Ascending aorta (tissue), 2 donors: ENCODE data around the gene MBNL2. TPM values are rescaled to one million over a fixed set of nuclear protein-coding genes. Genes with fewer than 3 reads are reported as not detected.

Source experiments
- DNase-seq, 2 donors: peaks; one replicate each; pipeline ENCODE4 v3.0.0-alpha.2; 2019; ENCODE audit warnings: low spot score in 2 of 2
- H3K27ac ChIP-seq, 2 donors: fragments of 200-600 bp; sonication (generic); one replicate each; pipeline ENCODE4 v1.5.1; 2016 to 2017; ENCODE audit warnings: mild to moderate bottlenecking in 1 of 2
- H3K27me3 ChIP-seq: fragments of 200-600 bp; sonication (generic); one replicate; pipeline ENCODE4 v1.5.1; 2017
- H3K36me3 ChIP-seq, 2 donors: fragments of 200-600 bp; sonication (generic); one replicate each; pipeline ENCODE4 v1.5.1; 2016
- H3K4me1 ChIP-seq, 2 donors: fragments of 200-600 bp; sonication (generic); one replicate each; pipeline ENCODE4 v1.5.1; 2016 to 2017; ENCODE audit warnings: mild to moderate bottlenecking in 1 of 2
- H3K4me3 ChIP-seq, 2 donors: fragments of 200-600 bp; sonication (generic); one replicate each; pipeline ENCODE4 v1.5.1; 2016 to 2017; ENCODE audit warnings: mild to moderate bottlenecking in 1 of 2
- H3K9me3 ChIP-seq, 2 donors: fragments of 200-600 bp; sonication (generic); one replicate each; pipeline ENCODE4 v1.5.1; 2016
- intact Hi-C: fragments of 100-400 bp; cut with DNase I; formaldehyde crosslinking; loops from one replicate; pipeline ENCODE4 v1.15.1; 2023
- total RNA-seq: library from RNA; depleted of rRNA; stranded (reverse); fragments of >200 nt; gene quantifications from one replicate; pipeline ENCODE4 v1.1.0, GENCODE V29; 2016
- TF ChIP-seq, protein P1 (sequence below), 3 experiments: fragments of 200-600 bp in 2 of 3; fragments of 450-650 bp in 1 of 3; sonication (generic) in 2 of 3; IDR thresholded peaks; one replicate each; pipeline ENCODE4 v1.5.1; 2016 to 2019; ENCODE audit warnings: antibody characterized with exemption in 3 of 3, mild to moderate bottlenecking in 1 of 3, moderate library complexity in 1 of 3

Gene MBNL2
- total RNA-seq, 1 donor from 2014 or later: 38.7 TPM

DNA sequence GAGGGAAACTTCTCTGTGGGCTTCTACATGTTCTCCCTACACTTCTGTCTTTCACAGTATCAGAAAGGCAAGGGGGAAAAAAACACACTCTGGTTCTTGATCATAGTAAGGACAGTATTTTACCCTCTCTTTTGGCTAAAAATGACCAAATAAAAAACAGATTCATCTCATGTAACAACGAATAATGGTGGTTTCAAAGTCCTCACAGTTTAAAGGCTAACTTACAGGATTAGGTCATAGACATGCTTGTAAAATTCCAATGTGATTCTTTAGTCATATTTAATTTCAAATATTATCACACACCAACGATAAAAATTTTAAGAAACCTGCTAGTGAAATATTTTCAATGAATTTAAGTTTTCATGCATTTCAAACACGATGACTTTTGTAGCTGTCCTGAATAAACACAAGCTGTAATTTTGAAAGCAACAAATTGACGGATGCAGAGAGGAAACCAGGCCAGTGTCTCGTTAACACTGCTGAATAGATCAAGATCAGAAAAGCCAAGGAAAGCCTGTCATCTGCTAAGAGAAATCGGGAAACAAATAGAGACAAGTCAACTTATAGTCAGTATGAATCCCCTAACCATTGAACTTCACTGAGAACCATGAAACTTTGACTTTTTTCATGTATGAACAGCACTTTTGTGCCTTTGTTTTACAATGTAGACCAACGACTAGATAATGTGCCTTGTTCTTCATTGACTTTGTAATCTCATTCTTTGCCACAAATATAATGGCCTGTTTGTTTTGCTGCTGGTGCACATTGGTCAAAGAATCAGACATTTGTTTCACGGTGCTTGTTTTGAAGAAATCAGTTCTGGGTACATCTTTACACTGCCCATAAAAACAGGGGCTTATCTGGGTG lies 22.0 kb downstream of the MBNL2 start:
- Histone ChIP-seq H3K9me3 (no peaks in the 10 kb centered on the region), H3K4me3 (no peak overlapping the region), H3K27ac (peak overlapping the region; percentile 71 to 73), H3K36me3 (no peaks in the 10 kb centered on the region), H3K4me1 (peaks cover 5 to 55% of the 10 kb centered on the region in 2 donors), H3K27me3 (no peaks in the 10 kb centered on the region)
- intact Hi-C loops: no loop called here
- TF ChIP-seq, protein P1, sequence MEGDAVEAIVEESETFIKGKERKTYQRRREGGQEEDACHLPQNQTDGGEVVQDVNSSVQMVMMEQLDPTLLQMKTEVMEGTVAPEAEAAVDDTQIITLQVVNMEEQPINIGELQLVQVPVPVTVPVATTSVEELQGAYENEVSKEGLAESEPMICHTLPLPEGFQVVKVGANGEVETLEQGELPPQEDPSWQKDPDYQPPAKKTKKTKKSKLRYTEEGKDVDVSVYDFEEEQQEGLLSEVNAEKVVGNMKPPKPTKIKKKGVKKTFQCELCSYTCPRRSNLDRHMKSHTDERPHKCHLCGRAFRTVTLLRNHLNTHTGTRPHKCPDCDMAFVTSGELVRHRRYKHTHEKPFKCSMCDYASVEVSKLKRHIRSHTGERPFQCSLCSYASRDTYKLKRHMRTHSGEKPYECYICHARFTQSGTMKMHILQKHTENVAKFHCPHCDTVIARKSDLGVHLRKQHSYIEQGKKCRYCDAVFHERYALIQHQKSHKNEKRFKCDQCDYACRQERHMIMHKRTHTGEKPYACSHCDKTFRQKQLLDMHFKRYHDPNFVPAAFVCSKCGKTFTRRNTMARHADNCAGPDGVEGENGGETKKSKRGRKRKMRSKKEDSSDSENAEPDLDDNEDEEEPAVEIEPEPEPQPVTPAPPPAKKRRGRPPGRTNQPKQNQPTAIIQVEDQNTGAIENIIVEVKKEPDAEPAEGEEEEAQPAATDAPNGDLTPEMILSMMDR (IDR thresholded peaks at IDR 0.05): no peak
- DNase-seq: no peak

DNA sequence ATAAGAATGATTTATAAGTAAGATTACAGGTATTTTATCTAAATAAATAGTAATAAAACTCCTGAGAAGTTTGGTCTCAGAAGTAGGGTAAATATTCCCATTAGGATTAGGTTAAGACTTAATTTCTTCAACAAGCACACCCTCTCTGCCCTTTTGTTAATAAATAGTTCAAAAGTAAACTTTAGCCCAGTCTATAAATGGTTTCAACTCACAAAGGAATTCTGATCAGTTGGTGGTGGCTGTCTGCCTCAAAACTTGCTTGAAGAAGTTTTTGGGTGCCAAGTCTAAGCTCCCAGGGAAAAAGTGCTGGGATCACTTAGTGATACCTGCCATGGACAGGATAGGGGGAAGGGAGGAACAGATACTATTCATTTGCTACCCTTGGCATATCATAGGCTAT lies 22.9 kb downstream of the MBNL2 start:
- Histone ChIP-seq H3K4me1 (peaks cover 5 to 51% of the 10 kb centered on the region in 2 donors), H3K36me3 (no peaks in the 10 kb centered on the region), H3K27me3 (no peaks in the 10 kb centered on the region), H3K9me3 (no peaks in the 10 kb centered on the region), H3K4me3 (peak overlapping the region in 1 of 2 donors; percentile 11), H3K27ac (peak overlapping the region; percentile 71 to 73)
- TF ChIP-seq, protein P1 (IDR thresholded peaks at IDR 0.05): no peak
- no peak for DNase-seq
- intact Hi-C loops: no loop called here

DNA sequence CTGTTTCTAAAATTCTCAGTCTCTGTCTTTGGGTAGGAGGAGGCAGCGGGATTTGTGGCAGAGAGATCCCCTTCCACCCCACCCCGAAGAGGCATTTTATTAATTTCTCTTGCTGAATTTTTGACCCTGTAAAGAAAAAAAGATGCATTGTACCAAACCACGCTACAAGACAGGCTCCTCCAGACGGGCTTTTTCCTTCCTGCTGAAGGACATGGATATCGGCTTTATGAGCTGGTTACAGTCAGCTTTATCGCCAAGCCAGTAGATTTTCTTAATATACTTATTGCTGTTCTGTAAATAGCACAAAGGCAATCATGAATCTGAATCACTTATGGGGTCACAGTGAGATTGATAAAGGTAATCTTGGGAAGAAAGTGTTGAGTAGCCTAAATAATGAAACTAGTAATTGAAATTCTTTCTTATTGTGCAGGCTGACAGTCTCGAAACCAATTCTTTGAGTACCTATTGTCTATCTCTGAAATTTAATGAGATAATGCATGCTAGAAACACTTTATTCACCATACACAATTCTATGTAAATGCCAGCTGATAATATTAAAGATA lies 24.5 kb downstream of the MBNL2 start:
- Histone ChIP-seq H3K4me1 (peaks cover 5 to 53% of the 10 kb centered on the region in 2 donors), H3K27ac (peak overlapping the region; percentile 71 to 73), H3K27me3 (no peaks in the 10 kb centered on the region), H3K9me3 (no peaks in the 10 kb centered on the region), H3K36me3 (no peaks in the 10 kb centered on the region), H3K4me3 (peak overlapping the region; percentile 6 to 39)
- TF ChIP-seq, protein P1 (IDR thresholded peaks at IDR 0.05): no peak
- DNase-seq: no peak
- intact Hi-C loops: no loop called here

DNA sequence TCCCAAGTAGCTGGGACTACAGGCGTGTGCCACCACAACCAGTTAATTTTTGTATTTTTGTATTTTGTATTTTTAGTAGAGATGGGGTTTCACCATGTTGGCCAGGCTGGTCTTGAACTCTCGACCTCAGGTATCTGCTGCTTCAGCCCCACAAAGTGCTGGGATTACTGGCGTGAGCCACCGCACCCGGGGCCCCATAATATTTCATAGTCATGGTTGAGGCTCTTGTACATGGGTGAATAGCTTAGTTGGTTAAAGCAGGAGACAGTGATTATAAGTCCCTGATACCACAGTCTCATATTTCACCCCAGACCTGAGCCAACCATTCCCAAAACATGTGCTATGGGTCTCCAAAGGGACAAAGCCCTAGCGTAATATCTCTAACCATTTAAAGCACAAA lies 26.1 kb downstream of the MBNL2 start:
- intact Hi-C loops: no loop called here
- Histone ChIP-seq H3K36me3 (no peaks in the 10 kb centered on the region), H3K27me3 (no peaks in the 10 kb centered on the region), H3K9me3 (no peaks in the 10 kb centered on the region), H3K4me3 (no peak overlapping the region), H3K27ac (peak overlapping the region; percentile 53 to 74), H3K4me1 (peaks cover 5 to 51% of the 10 kb centered on the region in 2 donors)
- DNase-seq: no peak
- TF ChIP-seq, protein P1 (IDR thresholded peaks at IDR 0.05): no peak

DNA sequence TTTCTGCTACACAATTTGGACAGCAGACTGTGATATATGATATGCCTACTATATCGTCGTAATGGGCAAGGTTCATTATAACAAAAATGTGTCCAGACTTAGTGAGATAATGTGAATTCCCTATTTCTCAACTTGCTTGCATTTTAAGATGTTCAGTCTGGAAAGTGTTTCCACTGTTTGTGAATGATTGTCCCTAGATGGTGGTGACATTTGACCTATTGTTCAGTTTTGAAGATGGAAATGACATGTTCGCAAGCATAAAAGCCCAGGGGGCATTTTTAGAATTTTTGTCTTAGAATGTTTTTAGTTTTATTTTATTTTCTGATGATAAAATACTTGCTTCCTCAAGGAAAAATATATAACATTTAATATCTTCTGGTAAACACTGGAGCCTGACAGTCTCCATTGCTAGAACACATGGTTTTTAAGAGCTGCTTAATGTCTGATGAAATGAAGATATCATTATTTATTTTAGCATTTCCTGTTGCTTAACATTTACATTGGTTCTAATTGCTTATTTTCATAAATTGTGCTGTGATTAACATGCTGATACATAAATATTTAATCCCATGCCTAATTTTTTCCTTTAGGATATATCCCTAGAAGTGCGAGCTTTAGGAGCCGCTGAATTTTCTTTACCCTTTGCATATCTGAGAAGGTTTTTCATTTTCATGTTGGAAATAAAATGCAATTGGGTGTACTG lies 27.1 kb downstream of the MBNL2 start:
- H3K4me1 ChIP-seq: peaks cover 5 to 41% of the 10 kb centered on the region in 2 donors

More for the DNA sequence above, 27.1 kb downstream of the MBNL2 start:
- H3K9me3 ChIP-seq: no peaks in the 10 kb centered on the region
- H3K27me3 ChIP-seq: no peaks in the 10 kb centered on the region
- intact Hi-C loops: no loop called here
- H3K4me3 ChIP-seq: peak overlapping the region in 1 of 2 donors; percentile 33
- H3K27ac ChIP-seq: peak overlapping the region; percentile 68 to 74
- H3K36me3 ChIP-seq: no peaks in the 10 kb centered on the region
- DNase-seq: no peak
- TF ChIP-seq, protein P1 (IDR thresholded peaks at IDR 0.05): no peak
